ENCODE measurements around the gene CPNE9.

Gene CPNE9

DNA sequence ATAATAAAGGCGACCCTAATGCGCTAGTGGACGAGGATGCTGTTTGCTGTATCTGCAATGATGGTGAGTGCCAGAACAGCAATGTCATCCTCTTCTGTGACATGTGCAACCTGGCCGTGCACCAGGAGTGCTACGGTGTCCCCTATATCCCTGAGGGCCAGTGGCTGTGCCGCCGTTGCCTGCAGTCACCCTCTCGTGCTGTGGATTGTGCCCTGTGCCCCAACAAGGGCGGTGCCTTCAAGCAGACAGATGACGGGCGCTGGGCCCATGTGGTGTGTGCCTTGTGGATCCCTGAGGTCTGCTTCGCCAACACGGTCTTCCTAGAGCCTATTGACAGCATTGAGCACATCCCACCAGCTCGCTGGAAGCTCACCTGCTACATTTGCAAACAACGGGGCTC, 35.5 kb downstream of the CPNE9 start:
- peaks cover 17 to 98% (median 92%) of the 10 kb centered on the region in 5 donors for H3K36me3 ChIP-seq (ENCODE audit: control insufficient read depth in 5 of 5, insufficient read depth in 5 of 5, low read length in 5 of 5)

GRCh38 chr3:9742560-9742959, 38.9 kb downstream of the CPNE9 start:
- no peaks in the 10 kb centered on the region for H3K9me3 ChIP-seq (ENCODE audit: control insufficient read depth in 5 of 5, low read length in 5 of 5)
- H3K9ac ChIP-seq (ENCODE audit: low read length in 5 of 5), result no peak overlapping the region
- H3K27ac ChIP-seq (ENCODE audit: low read depth, low read length), result no peak overlapping the region
- no peaks in the 10 kb centered on the region for H3K27me3 ChIP-seq (ENCODE audit: control insufficient read depth in 5 of 5, insufficient read depth in 4 of 5, low read length in 5 of 5)
- no peaks in the 10 kb centered on the region for H3K4me1 ChIP-seq (ENCODE audit: control insufficient read depth in 5 of 5, insufficient read depth in 5 of 5, low read length in 5 of 5)
- no peak overlapping the region for H3K4me3 ChIP-seq (ENCODE audit: low read depth in 1 of 5, low read length in 5 of 5)
- peaks cover 17 to 100% (median 99%) of the 10 kb centered on the region in 5 donors for H3K36me3 ChIP-seq (ENCODE audit: control insufficient read depth in 5 of 5, insufficient read depth in 5 of 5, low read length in 5 of 5)

More for the DNA sequence above, 35.5 kb downstream of the CPNE9 start:
- Histone ChIP-seq H3K27me3 (ENCODE audit: control insufficient read depth in 5 of 5, insufficient read depth in 4 of 5, low read length in 5 of 5) (no peaks in the 10 kb centered on the region), H3K9ac (ENCODE audit: low read length in 5 of 5) (no peak overlapping the region), H3K4me1 (ENCODE audit: control insufficient read depth in 5 of 5, insufficient read depth in 5 of 5, low read length in 5 of 5) (peaks cover 0 to 4% (median 0%) of the 10 kb centered on the region in 5 donors), H3K4me3 (ENCODE audit: low read depth in 1 of 5, low read length in 5 of 5) (no peak overlapping the region), H3K9me3 (ENCODE audit: control insufficient read depth in 5 of 5, low read length in 5 of 5) (no peaks in the 10 kb centered on the region), H3K27ac (ENCODE audit: low read depth, low read length) (no peak overlapping the region)

DNA sequence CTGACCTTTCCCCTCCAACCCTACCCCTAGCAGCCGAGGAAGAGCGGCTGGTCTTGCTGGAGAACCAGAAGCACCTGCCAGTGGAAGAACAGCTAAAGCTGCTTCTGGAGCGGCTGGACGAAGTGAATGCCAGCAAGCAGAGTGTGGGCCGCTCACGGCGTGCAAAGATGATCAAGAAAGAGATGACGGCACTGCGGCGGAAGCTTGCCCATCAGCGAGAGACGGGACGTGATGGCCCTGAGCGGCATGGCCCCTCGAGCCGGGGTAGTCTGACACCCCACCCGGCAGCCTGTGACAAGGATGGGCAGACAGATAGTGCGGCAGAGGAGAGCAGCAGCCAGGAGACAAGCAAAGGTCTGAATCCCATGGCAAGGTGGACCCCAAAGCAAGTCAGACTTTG, 39.9 kb downstream of the CPNE9 start:
- Histone ChIP-seq H3K27me3 (ENCODE audit: control insufficient read depth in 5 of 5, insufficient read depth in 4 of 5, low read length in 5 of 5) (no peaks in the 10 kb centered on the region), H3K4me1 (ENCODE audit: control insufficient read depth in 5 of 5, insufficient read depth in 5 of 5, low read length in 5 of 5) (no peaks in the 10 kb centered on the region), H3K9me3 (ENCODE audit: control insufficient read depth in 5 of 5, low read length in 5 of 5) (no peaks in the 10 kb centered on the region), H3K36me3 (ENCODE audit: control insufficient read depth in 5 of 5, insufficient read depth in 5 of 5, low read length in 5 of 5) (peaks cover 17 to 100% (median 97%) of the 10 kb centered on the region in 5 donors), H3K9ac (ENCODE audit: low read length in 5 of 5) (no peak overlapping the region), H3K27ac (ENCODE audit: low read depth, low read length) (no peak overlapping the region), H3K4me3 (ENCODE audit: low read depth in 1 of 5, low read length in 5 of 5) (no peak overlapping the region)

DNA sequence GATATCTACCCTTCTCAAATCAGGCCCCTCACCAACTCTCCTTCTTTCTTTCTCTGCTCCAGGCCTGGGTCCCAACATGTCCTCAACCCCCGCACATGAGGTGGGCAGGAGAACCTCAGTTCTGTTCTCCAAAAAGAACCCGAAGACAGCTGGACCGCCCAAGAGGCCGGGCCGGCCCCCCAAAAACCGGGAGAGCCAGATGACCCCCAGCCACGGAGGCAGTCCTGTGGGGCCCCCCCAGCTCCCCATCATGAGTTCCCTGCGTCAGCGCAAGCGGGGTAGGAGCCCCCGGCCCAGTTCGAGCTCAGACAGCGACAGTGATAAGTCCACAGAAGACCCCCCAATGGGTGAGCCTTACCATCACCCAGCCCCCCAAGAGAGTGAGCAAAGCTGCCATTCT, 40.5 kb downstream of the CPNE9 start:
- no peak overlapping the region for H3K27ac ChIP-seq (ENCODE audit: low read depth, low read length)
- no peak overlapping the region for H3K4me3 ChIP-seq (ENCODE audit: low read depth in 1 of 5, low read length in 5 of 5)
- H3K9ac ChIP-seq (ENCODE audit: low read length in 5 of 5), result no peak overlapping the region
- H3K36me3 ChIP-seq (ENCODE audit: control insufficient read depth in 5 of 5, insufficient read depth in 5 of 5, low read length in 5 of 5), result peaks cover 13 to 94% (median 91%) of the 10 kb centered on the region in 5 donors
- no peaks in the 10 kb centered on the region for H3K27me3 ChIP-seq (ENCODE audit: control insufficient read depth in 5 of 5, insufficient read depth in 4 of 5, low read length in 5 of 5)
- peaks cover 0 to 4% (median 3%) of the 10 kb centered on the region in 5 donors for H3K4me1 ChIP-seq (ENCODE audit: control insufficient read depth in 5 of 5, insufficient read depth in 5 of 5, low read length in 5 of 5)
- H3K9me3 ChIP-seq (ENCODE audit: control insufficient read depth in 5 of 5, low read length in 5 of 5), result no peaks in the 10 kb centered on the region

DNA sequence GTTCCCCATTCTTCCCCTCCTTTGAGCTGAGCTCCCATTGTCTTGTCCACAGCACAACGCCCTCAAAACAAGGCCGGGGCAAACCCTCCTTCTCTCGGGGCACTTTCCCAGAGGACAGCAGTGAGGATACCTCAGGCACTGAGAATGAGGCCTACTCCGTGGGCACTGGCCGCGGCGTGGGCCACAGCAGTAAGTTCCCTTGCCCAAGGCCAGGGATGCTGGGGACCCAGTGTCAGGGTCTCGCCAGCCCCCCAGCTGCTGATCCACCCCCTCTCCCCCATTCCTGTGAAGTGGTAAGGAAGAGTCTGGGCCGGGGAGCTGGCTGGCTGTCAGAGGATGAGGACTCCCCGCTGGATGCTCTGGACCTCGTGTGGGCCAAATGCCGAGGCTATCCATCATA, 41.9 kb downstream of the CPNE9 start:
- Histone ChIP-seq H3K27ac (ENCODE audit: low read depth, low read length) (no peak overlapping the region), H3K4me1 (ENCODE audit: control insufficient read depth in 5 of 5, insufficient read depth in 5 of 5, low read length in 5 of 5) (peaks cover 2 to 14% (median 13%) of the 10 kb centered on the region in 5 donors), H3K4me3 (ENCODE audit: low read depth in 1 of 5, low read length in 5 of 5) (no peak overlapping the region), H3K9me3 (ENCODE audit: control insufficient read depth in 5 of 5, low read length in 5 of 5) (no peaks in the 10 kb centered on the region), H3K9ac (ENCODE audit: low read length in 5 of 5) (no peak overlapping the region), H3K27me3 (ENCODE audit: control insufficient read depth in 5 of 5, insufficient read depth in 4 of 5, low read length in 5 of 5) (no peaks in the 10 kb centered on the region), H3K36me3 (ENCODE audit: control insufficient read depth in 5 of 5, insufficient read depth in 5 of 5, low read length in 5 of 5) (peaks cover 11 to 81% (median 78%) of the 10 kb centered on the region in 5 donors)

GRCh38 chr3:9746330-9746729, 42.7 kb downstream of the CPNE9 start:
- Histone ChIP-seq H3K9ac (ENCODE audit: low read length in 5 of 5) (no peak overlapping the region), H3K27me3 (ENCODE audit: control insufficient read depth in 5 of 5, insufficient read depth in 4 of 5, low read length in 5 of 5) (no peaks in the 10 kb centered on the region), H3K36me3 (ENCODE audit: control insufficient read depth in 5 of 5, insufficient read depth in 5 of 5, low read length in 5 of 5) (peaks cover 8 to 76% (median 69%) of the 10 kb centered on the region in 5 donors), H3K4me3 (ENCODE audit: low read depth in 1 of 5, low read length in 5 of 5) (no peak overlapping the region), H3K27ac (ENCODE audit: low read depth, low read length) (no peak overlapping the region), H3K9me3 (ENCODE audit: control insufficient read depth in 5 of 5, low read length in 5 of 5) (no peaks in the 10 kb centered on the region), H3K4me1 (ENCODE audit: control insufficient read depth in 5 of 5, insufficient read depth in 5 of 5, low read length in 5 of 5) (peaks cover 6 to 23% (median 21%) of the 10 kb centered on the region in 5 donors)

- peaks cover 6 to 28% (median 24%) of the 10 kb centered on the region in 5 donors for H3K4me1 ChIP-seq (ENCODE audit: control insufficient read depth in 5 of 5, insufficient read depth in 5 of 5, low read length in 5 of 5)
- H3K27me3 ChIP-seq (ENCODE audit: control insufficient read depth in 5 of 5, insufficient read depth in 4 of 5, low read length in 5 of 5), result no peaks in the 10 kb centered on the region
- H3K36me3 ChIP-seq (ENCODE audit: control insufficient read depth in 5 of 5, insufficient read depth in 5 of 5, low read length in 5 of 5), result peaks cover 8 to 76% (median 67%) of the 10 kb centered on the region in 5 donors
- no peak overlapping the region for H3K27ac ChIP-seq (ENCODE audit: low read depth, low read length)
- no peaks in the 10 kb centered on the region for H3K9me3 ChIP-seq (ENCODE audit: control insufficient read depth in 5 of 5, low read length in 5 of 5)
- H3K9ac ChIP-seq (ENCODE audit: low read length in 5 of 5), result peak overlapping the region in 1 of 5 donors; percentile 32
- H3K4me3 ChIP-seq (ENCODE audit: low read depth in 1 of 5, low read length in 5 of 5), result no peak overlapping the region
These were observed 43.6 kb downstream of the CPNE9 start for GRCh38 chr3:9747267-9747666.

DNA sequence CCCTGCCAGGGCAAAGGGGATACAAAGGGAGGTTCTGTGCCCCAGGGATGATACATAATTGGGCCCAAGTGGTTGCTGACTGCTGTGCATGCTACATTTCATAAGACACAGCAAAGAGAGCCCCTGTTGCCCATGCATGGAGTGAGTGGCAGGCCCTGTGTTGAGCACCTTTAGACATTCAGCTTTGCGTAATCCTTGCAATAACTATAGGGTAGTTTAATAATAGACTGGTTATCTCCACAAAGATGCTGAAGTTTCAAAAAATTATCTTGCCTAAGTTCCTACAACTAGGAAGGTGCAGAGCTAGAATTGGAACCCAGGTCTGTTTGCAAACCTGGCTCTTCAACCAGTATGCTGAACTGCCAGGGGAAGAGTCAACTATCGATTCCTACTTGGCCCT, 44.4 kb downstream of the CPNE9 start:
- Histone ChIP-seq H3K9ac (ENCODE audit: low read length in 5 of 5) (no peak overlapping the region), H3K27ac (ENCODE audit: low read depth, low read length) (no peak overlapping the region), H3K36me3 (ENCODE audit: control insufficient read depth in 5 of 5, insufficient read depth in 5 of 5, low read length in 5 of 5) (peaks cover 4 to 72% (median 61%) of the 10 kb centered on the region in 5 donors), H3K27me3 (ENCODE audit: control insufficient read depth in 5 of 5, insufficient read depth in 4 of 5, low read length in 5 of 5) (no peaks in the 10 kb centered on the region), H3K9me3 (ENCODE audit: control insufficient read depth in 5 of 5, low read length in 5 of 5) (no peaks in the 10 kb centered on the region), H3K4me3 (ENCODE audit: low read depth in 1 of 5, low read length in 5 of 5) (no peak overlapping the region), H3K4me1 (ENCODE audit: control insufficient read depth in 5 of 5, insufficient read depth in 5 of 5, low read length in 5 of 5) (peaks cover 6 to 28% (median 24%) of the 10 kb centered on the region in 5 donors)

GRCh38 chr3:9749296-9749644, 45.6 kb downstream of the CPNE9 start:
- H3K27me3 ChIP-seq (ENCODE audit: control insufficient read depth in 5 of 5, insufficient read depth in 4 of 5, low read length in 5 of 5), result no peaks in the 10 kb centered on the region
- peak overlapping the region; percentile 75 for H3K27ac ChIP-seq (ENCODE audit: low read depth, low read length)
- H3K4me3 ChIP-seq (ENCODE audit: low read depth in 1 of 5, low read length in 5 of 5), result peak overlapping the region; percentile 71 to 93 (median 90)
- H3K9ac ChIP-seq (ENCODE audit: low read length in 5 of 5), result peak overlapping the region; percentile 38 to 83 (median 65)
- peaks cover 6 to 28% (median 25%) of the 10 kb centered on the region in 5 donors for H3K4me1 ChIP-seq (ENCODE audit: control insufficient read depth in 5 of 5, insufficient read depth in 5 of 5, low read length in 5 of 5)
- H3K9me3 ChIP-seq (ENCODE audit: control insufficient read depth in 5 of 5, low read length in 5 of 5), result no peaks in the 10 kb centered on the region
- peaks cover 4 to 68% (median 50%) of the 10 kb centered on the region in 5 donors for H3K36me3 ChIP-seq (ENCODE audit: control insufficient read depth in 5 of 5, insufficient read depth in 5 of 5, low read length in 5 of 5)

DNA sequence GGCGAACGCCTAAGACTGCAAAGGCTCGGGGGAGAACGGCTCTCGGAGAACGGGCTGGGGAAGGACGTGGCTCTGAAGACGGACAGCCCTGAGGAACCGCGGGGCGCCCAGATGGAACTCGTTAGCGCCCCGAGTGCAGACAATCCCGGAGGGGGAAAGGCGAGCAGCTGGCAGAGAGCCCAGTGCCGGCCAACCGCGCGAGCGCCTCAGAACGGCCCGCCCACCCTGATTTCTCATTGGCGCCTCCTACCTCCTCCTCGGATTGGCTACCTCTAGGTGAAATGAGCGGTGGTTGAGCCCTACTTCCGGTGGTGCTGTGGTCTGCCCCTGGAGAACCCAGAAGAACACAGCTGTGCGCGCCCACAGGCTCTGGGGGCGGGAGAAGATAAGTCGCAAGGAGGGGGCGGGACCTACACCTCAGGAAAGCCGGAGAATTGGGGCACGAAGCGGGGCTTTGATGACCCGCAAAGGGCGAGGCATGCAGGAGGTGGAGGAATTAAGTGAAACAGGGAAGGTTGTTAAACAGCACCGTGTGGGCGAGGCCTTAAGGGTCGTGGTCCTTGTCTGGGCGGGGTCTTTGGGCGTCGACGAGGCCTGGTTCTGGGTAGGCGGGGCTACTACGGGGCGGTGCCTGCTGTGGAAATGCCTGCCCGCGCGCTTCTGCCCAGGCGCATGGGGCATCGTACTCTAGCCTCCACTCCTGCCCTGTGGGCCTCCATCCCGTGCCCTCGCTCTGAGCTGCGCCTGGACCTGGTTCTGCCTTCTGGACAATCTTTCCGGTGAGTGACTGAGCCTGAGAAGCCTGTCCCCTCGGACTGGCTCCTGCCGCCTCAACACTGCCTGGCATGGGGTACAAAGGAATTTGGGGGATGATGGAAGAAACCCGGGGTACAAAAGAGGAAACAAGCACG, 46.3 kb downstream of the CPNE9 start, which contains the start of gene OGG1:
TSS of gene OGG1 (plus strand) at position 308 of the 911 bp plus-strand sequence. CDS start at position 643, 335 bp downstream.
- no peaks in the 10 kb centered on the region for H3K9me3 ChIP-seq (ENCODE audit: control insufficient read depth in 5 of 5, low read length in 5 of 5)
- peaks cover 6 to 35% (median 30%) of the 10 kb centered on the region in 5 donors for H3K4me1 ChIP-seq (ENCODE audit: control insufficient read depth in 5 of 5, insufficient read depth in 5 of 5, low read length in 5 of 5)
- H3K36me3 ChIP-seq (ENCODE audit: control insufficient read depth in 5 of 5, insufficient read depth in 5 of 5, low read length in 5 of 5), result peaks cover 4 to 68% (median 49%) of the 10 kb centered on the region in 5 donors
- peak within 1 kb of the TSS; percentile 75 for H3K27ac ChIP-seq (ENCODE audit: low read depth, low read length)
- peak within 1 kb of the TSS; percentile 71 to 93 (median 90) for H3K4me3 ChIP-seq (ENCODE audit: low read depth in 1 of 5, low read length in 5 of 5)
- H3K9ac ChIP-seq (ENCODE audit: low read length in 5 of 5), result peak within 1 kb of the TSS; percentile 75 to 83 (median 77)
- H3K27me3 ChIP-seq (ENCODE audit: control insufficient read depth in 5 of 5, insufficient read depth in 4 of 5, low read length in 5 of 5), result no peaks in the 10 kb centered on the region

Measured in subcutaneous abdominal adipose tissue (tissue), 5 donors.